GM12801 (cell line): ENCODE measurements around the gene TMEM219.

Experiments
- CTCF ChIP-seq: IDR thresholded peaks from one replicate; pipeline ENCODE4 v1.5.1; 2011; ENCODE audit warnings: control low read depth; ENCODE audit not compliant: insufficient read length; ENCODE audit errors: extremely low read depth

Gene TMEM219

GRCh38 chr16:30010844-30011713 lies 49.2 kb downstream of the TMEM219 start, which contains the start of gene DOC2A:
Gene DOC2A, minus strand, starts transcription at chr16:30011027. Its CDS starts 805 bp downstream, at chr16:30010222.
- no peak for TF ChIP-seq CTCF

- no peak for TF ChIP-seq CTCF
Observed at GRCh38 chr16:30011714-30012504, 50.0 kb downstream of the TMEM219 start.

GRCh38 chr16:30016555-30017276 lies 54.8 kb downstream of the TMEM219 start:
- no peak for TF ChIP-seq CTCF

GRCh38 chr16:30017277-30017656 lies 55.4 kb downstream of the TMEM219 start:
- TF ChIP-seq CTCF, result no peak

DNA sequence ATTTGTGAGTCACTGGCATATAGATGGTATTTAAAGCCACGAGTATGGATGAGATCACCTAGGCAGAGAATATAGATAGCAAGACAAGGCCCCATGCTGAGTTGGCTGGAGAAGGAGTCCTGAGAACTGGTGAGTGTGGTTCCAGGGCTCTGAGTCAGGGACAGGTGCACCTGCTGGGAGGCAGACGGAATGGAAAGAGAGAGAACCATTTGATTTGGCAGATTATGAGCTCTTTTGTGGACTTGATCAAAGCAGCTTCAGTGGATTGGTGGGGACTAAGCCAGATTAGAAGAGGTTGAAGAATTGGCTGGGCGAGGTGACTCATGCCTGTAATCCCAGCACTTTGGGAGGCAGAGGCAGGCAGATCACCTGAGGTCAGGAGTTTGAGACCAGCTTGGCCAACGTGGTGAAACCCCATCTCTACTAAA lies 56.9 kb downstream of the TMEM219 start:
- TF ChIP-seq CTCF, result no peak
